ENCODE measurements around the gene C1QTNF3. TPM values are rescaled to one million over a fixed set of nuclear protein-coding genes. Genes with fewer than 3 reads are reported as not detected.
"Not testable (repeated sequence)": the region's sequence is repeated elsewhere in the genome, so short reads cannot be mapped to it uniquely, and the experiment has no call there.

Gene C1QTNF3
- total RNA-seq, 1 experiment from 2014 or later: 0.17 TPM

DNA sequence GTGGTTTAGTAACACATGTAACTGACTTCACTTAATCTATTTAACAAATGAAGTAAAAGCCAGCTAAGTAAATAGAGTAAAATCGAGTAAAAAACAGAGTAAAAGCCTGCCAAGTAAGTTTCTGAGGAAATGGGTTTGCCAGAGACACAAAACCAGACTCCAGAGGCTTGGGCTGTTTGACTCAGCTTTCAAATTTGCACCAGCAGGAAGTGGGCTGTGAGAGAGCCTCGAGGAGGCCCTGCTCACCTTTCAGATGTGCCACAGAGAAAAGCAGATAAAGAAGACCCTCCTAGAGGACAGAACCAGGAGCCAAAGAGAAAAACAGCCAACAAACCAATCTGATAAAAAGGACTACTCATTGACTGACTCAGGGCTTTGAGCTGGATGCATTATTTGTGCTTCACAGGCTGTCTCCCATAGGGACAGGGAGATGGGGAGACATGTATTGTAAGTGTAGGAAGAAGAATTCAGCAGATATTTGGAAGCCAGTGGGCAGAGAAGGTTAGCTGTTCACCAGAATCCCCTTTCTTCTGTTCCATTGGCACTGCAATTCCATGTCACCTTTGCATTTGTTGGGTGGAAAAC is 20.8 kb downstream of the C1QTNF3 start:
- DNase-seq (ENCODE audit: low spot score): no peak

DNA sequence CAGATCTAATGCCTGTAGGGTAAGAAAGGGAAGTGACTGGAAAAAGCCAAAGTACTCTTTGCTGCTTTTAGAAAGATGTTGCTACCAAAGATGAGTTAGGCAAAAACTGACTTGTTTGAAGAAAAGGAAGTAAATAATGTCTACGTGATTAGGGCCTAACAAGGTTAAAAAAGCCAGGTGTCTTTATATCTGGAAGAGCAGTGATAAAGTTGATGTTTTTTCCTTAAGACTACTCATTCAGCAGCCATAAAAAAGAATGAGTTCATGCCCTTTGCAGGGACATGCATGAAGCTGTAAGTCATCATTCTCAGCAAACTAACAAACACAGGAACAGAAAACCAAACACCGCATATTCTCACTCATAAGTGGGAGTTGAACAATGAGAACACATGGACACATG is 21.7 kb downstream of the C1QTNF3 start:
- no peak for DNase-seq (ENCODE audit: low spot score)

DNA sequence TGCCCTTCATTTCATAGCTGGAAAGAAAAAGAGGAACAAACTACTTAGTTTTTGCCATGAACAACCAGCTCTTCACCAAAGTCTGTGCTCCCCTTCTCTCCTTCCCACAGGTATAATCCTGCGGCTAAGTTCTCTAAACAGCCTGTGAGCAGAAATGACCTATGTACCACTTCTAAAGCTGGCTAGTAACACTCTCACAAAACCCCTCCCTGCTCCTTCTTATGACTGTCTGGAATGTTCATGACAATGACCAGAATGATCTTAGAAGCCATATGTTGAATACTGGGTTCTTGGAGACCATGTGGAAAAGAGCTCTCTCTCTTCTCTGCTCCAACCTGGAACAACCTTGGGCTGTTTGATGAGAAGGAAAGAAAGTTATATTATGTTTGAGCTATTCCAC is 22.3 kb downstream of the C1QTNF3 start:
- DNase-seq (ENCODE audit: low spot score): no peak

DNA sequence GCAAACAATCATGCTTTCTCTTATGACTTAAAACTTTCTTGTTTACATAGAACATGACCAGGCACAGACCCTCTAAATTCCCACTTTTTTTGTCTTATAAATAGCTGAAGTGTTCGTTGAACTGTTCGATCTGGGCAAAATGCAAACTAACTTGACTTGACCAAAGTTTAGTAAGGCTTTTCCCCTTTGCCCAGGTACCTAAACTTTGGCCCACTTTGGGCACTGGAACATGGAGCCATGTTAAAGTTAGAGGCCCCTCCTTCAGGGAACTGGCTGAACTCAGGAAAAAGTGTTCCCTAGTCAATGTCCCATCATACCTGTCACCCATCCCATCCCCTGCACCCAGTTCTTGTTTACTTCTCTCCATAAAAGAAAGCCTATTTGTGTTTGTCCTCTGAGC is 25.8 kb downstream of the C1QTNF3 start:
- DNase-seq (ENCODE audit: low spot score): no peak

DNA sequence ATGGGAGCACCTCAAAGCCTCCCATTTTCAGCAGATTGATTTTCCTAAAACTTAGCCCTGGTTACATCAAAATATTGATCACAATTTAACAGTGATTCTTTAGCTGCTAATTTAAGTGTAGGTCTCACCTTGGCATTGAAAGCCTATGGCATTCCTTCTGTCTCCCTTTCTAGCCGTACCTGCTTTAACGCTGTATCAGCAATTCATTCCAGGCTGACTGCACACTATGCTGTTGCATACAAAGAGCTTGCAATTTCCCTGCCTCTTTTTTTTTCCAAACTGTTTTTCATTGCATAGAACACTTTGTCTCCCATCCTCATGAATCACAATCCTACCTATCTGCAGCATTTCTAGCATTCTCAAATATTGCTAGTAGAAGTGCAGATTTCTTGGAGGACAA is 26.3 kb downstream of the C1QTNF3 start:
- DNase-seq (ENCODE audit: low spot score): no peak

DNA sequence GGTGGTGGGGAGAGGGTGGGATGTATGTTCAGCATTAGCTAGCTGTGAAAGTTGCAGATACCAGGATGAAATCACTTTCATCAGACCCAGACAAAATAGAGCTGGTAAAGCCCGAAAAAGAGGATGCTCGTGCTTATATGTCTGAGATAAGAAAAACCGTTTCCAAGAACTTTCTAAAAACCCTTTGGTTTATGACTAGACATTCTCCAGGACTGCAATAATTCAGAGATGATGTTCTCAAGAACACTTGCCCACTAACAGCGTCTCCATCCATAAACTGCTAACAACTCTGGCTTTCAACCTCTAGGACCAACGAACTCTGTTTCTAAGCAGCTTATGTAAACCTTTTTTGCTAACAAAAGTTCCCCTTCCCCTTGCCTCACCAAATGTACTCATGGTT is 26.8 kb downstream of the C1QTNF3 start:
- DNase-seq (ENCODE audit: low spot score): no peak

DNA sequence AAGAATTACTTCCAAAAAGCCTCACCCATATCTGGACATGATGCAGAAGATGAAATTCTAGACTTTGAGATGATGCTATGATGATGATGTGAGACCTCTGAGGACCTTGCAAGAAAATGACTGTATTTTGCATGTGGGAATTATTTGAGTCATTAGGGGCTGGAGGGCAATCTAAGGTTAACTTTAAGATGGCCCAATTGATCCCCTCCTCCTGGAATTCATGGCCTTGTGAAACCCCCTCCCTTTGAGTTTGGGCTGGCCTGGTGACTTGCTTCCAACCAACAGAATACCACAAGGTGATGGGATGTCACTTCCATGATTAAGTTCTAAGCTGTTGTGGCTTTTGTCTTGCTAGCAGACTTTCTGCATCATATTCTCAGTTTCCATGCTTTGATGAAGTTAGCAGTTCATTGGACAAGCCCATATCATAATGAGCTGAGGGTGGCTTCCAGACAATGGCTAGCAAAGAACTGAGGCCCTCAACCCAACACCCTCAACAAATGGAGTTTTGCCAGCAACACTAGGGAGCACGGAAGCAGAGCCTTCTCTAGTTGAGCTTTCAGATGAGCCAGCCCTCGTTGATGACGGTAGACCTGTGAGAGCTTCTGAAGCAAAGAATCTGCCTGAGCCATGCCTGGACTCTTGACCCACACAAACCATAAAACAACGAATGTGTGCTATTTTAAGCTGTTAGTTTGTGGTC is 27.7 kb downstream of the C1QTNF3 start:
- no peak for DNase-seq (ENCODE audit: low spot score)

DNA sequence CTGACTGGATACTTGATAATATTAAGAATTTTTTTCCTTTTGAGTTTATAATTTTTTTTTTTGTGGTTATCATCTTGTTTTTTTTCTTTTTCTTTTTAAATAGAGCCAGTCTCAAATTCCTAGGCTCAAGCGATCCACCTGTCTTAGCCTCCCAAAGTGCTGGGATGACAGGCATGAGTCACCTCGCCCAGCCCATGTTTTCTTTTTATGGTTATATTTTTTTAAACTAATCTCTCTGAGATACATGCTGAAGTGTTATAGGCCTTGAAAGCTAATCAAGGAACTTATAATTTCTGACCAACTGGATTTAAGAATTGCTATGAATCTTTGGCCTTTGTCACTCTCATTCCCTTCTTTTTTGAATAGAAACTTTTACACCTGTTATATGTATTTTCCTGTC is 28.4 kb downstream of the C1QTNF3 start:
- DNase-seq (ENCODE audit: low spot score): no peak

DNA sequence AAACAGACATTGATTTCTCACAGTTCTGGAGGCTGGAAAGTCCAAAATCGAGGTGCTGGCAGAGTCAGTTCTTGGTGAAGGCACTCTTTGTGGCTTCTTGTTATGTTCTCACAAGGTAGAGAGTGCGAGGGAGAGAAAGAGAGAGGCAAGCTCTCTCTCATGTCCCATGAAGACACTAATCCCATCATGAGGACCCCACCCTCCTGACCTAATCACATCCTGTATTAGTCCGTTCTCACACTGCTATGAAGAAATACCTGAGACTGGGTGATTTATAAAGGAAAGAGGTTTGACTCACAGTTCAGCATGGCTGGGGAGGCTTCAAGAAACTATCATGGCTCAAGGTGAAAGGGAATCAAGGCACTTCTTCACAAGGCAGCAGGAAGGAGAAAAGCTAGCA is 29.5 kb downstream of the C1QTNF3 start:
- DNase-seq (ENCODE audit: low spot score): no peak

DNA sequence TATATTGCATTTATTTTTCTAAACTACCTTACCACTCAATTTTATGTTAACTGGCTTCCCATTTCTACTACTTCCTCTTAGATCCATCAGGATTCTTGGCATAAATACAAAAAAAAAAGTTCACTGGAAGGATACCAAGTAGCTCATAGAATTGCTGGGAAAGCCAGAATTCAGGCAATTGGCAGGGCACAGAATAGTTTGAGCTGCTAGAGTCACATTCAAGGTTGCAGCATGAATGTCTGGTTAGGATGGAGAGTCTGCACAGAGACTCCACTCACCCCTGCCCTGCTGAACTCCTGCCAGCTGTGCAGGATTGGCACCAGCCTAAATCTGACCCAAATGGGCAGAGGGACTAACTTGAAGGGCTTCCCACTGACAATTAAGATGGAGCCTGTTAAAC is 30.2 kb downstream of the C1QTNF3 start:
- DNase-seq (ENCODE audit: low spot score): no peak

DNA sequence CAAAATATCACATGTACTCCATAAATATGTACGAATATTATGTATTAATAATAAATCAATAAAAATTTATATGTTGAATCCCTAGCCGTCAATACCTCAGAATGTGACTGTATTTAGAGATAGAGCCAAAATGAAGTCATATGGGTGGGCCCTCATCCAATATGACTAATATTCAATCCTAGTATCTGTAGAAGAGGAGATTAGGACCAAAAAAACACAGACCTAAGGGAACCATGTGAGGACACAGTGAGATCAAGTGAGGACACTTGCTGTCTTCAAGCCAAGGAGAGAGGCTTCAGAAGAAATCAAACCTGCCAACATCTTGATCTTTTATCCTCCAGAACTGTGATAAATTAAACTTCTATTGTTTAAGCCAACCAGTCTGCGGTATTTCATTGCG is 31.5 kb downstream of the C1QTNF3 start:
- no peak for DNase-seq (ENCODE audit: low spot score)

DNA sequence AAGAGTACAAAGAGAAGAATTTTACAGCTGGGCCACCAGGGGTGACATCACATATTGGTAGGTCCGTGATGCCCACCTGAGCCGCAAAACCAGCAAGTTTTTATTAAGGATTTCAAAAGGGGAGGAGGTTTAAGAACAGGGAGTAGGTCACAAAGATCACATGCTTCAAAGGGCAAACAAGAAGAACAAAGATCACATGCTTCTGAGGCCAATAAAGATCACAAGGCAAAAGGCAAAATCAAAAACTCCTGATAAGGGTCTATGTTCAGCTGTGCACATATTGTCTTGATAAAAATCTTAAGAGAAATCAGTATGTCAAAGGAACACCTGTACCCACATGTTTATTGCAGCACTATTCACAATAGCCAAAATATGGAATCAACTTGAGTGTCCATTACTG is 32.9 kb downstream of the C1QTNF3 start:
- DNase-seq (ENCODE audit: low spot score): not testable (repeated sequence)

DNA sequence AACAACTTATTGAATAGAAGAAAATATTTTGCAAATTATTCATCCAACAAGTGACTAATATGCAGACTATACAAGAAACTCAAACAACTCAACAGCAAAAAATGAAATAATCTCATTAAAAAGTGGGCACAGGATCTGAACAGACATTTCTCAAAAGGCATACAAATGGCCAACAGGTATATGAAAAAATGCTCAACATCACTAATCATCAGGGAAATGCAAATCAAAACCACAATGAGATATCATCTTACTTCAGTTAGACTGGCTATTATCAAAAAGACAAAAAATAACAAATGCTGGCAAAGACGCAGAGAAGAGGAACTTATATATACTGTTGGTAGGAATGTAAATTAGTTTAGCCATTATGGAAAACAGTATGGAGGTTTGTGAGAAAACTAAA is 33.4 kb downstream of the C1QTNF3 start:
- DNase-seq (ENCODE audit: low spot score): no peak

DNA sequence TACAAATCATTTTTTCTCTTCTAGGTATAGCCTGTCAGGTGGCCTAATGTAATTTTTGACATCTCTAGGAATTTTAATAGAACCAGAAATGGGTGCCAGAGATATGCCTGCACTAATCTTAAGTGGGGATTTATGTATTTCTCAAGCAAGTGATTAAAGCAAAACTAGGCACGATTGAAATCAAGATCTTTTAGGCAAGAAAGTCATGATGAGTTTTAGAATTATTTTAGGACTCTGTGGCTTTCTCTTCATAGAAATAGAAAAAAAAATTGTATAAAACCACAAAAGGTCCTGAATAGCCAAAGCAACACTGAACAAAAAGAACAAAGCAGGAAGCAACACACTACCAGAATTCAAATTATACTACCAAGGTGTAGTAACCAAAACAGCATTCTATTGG is 34.2 kb downstream of the C1QTNF3 start:
- DNase-seq (ENCODE audit: low spot score): no peak

DNA sequence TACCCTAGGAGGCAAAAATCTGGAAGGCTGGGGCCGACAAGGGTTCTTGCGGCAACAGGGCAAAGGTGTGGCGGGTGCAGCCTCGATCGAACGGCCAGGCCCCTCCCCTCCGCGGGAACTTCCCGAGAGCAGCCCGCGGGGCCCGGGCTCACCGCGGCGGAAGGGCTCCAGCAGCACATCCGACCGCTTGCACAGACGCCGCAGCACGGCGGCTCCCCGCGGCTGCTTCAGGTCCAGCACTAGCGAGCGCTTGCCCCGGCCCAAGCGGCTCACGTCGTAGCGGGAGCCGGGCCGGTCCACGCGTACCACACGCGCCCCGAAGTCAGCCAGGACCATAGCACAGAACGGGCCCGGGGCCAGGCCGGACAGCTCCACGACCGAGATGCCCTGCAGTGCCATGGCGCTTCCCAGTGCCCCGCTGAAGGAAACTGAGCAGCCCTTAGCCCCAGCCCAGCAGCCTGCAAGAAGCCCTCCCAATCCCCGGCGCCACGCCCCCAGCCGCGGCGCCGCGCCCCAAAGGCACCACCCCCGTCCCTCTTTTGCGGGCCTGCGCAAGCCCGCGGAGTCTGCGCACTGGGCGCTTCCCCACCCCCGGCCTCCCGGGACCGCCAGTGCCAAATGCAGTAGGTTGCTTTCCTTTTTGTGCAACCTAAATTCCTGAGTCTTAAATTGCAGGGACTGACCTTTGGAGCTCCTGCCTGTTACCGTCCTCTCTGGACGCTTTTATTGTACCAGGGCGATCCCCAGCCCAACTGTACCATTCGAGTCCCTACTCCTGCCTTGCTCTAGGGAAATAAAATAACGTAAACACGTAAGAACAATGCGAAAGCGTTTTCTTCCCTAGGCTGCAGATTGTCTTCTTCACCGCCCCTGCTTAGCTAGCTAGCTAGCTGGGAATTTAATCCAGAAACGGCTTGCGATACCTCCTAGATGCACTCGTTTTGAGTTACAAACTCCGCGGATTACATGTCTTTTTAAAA is 35.1 kb downstream of the C1QTNF3 start, which contains the start of gene AMACR:
TSS of gene AMACR (minus strand) at position 430 of the 980 bp plus-strand sequence. CDS start at position 399, 31 bp downstream.
- peak; percentile 90 for DNase-seq (ENCODE audit: low spot score)

DNA sequence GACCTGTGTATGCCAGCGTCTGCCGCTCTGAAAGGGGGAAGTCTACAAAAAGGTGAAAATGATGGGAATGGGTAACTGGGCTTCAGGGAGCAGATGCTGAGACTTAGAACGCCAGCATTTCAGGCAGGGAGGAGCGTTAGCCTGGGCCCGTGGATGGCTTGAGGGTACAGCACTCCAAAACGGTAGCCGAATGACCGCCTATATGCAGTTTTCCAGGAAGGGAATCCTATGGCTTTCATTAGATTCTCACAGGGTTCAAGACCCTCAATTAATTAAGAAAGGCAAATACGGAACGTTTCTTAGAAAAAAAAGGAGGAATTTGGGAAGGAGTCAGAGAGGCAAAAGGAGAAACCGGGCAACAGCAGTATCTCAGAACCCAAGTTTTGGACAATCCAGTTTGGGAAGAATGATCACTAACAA is 35.8 kb downstream of the C1QTNF3 start:
- DNase-seq (ENCODE audit: low spot score): no peak

DNA sequence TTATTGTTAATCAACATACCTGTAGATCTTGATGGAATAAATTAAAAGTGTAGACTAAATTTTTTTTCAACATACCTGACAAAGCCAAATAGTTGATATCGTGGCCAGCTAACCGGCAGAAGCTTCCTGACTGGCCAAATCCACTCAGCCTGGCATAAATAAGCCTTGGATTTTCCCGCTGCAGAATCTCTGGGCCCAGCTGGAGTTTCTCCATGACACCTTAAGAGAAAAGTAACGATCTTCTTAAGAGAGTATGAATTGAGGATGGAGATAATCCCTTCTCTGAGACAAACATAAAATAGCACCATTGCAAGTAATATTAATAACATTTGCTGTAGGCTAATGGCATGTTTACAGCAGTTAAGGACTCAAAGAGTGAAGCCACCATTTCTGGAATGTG is 37.3 kb downstream of the C1QTNF3 start:
- DNase-seq (ENCODE audit: low spot score): no peak

DNA sequence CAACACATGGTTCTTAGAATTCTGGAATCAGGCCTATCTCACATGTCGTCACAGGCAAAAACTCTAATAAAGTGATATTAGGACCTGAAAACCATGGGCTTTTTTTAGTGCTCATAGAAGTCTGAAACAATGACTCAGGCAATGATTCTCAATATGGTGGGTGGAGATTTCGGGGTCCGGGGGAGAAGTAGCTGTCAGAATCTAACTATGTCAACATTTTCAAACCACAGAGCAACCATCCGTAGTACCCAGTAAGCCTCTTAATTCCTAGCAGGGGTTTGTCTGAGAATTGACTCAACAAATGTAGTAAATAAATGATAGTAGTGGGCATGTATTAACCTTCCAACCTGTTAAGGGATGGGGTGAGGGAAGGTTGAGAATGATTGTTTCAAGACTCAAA is 37.8 kb downstream of the C1QTNF3 start:
- no peak for DNase-seq (ENCODE audit: low spot score)

DNA sequence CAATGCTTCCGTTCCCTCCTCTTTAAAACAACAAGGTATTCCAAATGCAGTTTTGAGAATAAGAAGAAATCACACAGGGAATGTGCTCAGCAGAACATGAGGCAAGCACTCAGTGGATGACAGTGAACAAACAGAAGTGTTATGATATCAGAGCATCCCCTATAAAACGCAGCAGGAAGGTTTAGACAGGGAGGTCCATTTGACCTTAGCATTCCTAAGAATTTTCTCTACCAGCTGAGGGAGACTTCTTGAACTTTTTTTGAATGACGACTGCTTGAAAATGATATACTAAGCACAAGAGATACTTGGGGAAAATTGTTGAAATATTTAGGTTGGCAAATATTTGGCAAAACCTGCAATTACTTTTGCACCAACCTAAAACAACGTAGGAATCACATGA is 39.1 kb downstream of the C1QTNF3 start:
- no peak for DNase-seq (ENCODE audit: low spot score)

DNA sequence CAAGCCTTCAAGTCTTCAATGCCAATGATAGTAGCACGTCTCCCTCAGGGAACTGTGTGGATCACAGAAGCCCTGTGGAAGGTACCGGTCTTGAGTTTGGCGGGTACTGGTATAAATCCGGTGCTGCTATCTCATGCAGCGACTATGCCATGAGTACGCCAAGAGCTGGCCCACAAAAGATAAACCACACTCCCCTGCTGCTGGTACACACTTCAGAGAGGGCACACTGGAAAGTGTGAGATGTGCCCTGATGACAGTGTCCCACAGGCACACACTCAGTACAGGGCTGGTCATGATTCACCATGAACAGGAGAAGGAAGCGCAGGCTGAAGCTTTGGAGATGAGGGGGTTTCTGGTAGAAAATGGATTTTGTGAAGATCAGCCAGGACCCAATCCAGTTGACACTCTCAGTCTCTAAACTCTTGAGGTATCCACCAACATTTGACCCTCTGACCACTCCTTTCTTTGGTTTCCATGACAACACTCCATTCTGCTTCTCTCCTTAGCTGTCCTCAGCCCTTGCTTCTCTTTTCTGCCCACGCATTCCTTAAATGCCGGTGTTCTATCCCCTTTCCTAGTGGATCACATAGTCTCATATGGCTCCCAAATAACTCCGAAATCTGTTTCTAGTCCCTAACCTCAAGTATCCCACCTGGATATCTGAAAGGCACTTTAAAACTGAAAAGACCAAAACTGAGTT is 40.2 kb downstream of the C1QTNF3 start:
- DNase-seq (ENCODE audit: low spot score): no peak

DNA sequence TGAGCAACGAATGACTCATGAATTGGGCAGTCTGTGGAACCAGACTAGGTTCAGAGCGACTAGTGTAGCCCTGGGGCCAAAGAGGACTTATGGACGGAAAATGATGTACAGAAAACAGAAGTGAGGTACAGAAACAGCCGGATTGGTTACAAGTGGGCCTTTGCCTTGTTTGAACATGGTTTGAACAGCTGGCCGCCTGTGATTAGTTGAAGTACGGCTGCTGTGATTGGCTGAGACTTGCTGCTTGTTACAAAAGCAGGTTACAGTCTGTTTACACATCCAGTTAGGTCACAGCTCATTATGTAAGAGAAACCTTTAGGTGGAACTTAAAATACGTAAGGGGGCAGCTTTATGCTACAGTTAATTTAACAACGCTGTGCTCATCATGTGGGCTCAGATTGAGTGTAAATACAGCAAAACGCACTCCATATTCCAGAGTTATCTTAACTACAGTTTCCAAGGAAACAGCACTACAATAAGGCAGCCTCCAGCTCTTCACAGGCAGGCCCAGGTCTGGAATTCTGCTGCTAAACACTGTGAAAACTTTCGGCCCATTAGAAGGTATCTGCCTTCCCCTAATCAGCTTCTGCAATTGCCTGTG is 41.7 kb downstream of the C1QTNF3 start:
- DNase-seq (ENCODE audit: low spot score): peak; percentile 34

DNA sequence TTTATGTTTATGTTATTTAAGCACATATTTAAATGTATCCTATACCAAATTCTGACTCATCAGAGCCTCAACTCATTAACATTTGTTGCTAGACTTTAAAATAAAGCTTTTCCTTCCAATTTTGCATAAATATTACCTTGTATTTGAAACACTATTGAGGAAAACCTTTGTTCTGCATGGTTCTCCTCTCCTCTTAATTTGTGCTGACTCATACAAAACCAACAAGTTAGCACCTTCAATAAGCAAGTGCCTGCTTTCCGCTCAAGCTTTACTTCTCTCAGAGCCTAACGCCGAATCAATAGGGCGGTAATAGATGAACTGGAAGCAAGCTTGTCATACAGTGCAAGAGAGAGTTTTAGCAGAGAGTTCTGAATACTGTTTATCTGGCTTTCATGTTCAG is 43.0 kb downstream of the C1QTNF3 start:
- DNase-seq (ENCODE audit: low spot score): no peak
